GM21576 (cell line): ENCODE results near the gene LCMT1.
"Not testable (repeated sequence)": the region's sequence is repeated elsewhere in the genome, so short reads cannot be mapped to it uniquely, and the experiment has no call there.

Experiments
- ATAC-seq: cut with Tn5 transposase; IDR thresholded peaks from one replicate; pipeline ENCODE4 v1.9.1; 2021; ENCODE audit warnings: mild to moderate bottlenecking, moderate library complexity; ENCODE audit not compliant: unreplicated experiment

Gene LCMT1

DNA sequence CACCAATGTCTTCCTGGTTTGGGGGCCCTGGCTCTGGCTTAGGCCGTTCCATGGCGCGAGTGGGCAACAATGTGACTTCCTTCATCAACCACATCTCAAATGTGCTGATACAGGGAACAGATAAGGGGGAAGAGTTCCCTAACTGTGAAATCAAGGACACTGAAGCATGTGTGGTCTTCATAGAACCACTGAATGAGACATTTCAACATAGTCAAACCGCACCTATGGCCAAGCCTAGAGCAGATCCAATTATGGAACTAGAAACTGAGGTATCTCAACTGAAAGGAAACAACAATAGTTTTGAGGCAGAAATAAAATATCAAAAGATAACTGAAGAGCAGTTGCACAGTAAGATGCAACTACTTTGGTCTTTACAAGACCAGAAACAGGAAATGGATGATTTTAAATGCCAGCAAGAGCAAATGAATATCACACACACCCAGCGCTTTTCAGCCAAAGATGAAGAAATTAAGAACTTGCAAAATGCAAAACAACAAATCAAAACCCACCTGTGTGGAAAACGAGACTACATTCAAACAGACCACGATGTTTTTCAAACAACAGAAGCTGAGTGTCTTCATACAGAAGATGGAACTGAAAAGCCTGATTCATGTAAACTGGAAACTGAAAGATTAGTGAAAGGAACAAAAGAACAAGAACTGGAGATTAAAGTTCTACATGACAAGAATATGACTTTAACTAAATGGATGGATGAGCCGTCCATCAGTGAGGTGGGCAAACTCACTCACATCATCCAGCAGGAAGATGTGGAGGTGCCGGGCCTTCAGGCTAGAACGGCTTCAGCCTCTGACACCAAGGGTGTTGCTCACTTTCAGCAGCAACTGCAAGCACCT, 18.1 kb upstream of the LCMT1 start:
- ATAC-seq = peak; percentile 63

DNA sequence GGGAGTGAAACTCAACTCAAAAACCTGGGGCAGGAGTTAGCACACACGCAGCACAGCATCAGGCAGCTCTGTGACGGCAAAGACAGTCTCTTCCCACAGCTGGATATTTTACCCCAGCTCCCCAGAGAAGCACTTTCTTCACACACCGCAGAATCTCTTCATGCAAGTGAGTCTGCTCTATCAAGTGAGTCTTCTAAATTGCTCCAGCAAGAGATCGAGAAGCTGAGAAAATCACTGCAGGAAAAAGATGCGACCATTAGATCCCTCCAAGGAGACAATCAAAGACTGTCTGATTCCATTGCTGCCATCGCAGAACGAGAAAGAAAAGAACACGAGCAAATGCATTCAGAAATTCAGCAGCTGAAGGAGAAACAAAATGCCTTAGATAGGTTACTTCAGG, 16.9 kb upstream of the LCMT1 start:
- ATAC-seq = no peak

DNA sequence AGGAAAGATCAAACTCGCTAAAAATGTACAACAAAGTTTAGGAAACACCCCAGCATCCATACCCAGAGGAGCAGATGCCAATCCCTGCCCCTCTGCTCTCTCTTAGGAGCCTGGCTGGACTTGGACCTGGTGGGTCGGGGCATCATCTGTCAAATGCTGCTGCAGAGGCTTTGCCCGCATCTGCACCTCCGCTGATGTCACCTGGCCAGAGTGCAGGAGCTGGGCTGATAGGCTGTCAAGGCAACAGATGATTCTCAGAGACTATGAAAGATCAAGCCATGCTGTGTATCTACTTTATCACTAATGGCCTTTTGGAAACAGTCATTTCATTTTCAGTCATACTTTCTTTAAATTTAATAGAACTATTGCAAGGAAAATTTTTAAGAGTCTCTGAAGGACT, 15.9 kb upstream of the LCMT1 start:
- no peak for ATAC-seq

DNA sequence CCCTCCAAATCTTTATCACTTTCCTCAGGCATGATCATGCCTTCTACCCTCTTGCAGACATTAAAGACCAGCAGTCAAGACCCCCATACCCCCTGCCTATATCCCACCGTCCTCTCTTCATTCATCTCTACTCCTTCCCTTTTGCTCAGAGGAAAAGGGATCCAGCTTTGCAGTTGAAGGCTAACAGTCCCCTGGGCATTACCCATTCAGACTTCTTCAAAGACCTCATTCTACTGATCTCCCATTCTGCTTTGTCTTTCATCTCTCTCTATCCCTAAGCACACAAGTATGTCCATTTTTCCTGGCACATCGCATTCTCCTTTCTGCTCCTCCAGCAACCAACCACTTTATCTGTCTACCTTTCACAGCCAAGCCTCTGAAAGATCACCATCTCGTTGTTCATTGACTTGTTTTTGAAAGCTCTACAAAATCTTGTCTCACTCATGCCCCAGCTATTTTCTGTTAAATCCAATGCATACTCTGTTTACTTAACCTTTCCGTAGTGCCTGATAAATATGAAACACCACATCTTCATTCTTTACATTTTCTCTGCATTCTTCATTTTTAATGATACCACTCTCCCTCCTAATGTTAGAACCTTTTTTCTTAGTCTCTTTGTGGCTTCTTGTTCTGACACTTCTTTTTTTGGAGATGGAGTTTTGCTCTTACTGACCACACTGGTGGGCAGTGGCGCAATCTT, 14.1 kb upstream of the LCMT1 start:
- ATAC-seq = no peak

DNA sequence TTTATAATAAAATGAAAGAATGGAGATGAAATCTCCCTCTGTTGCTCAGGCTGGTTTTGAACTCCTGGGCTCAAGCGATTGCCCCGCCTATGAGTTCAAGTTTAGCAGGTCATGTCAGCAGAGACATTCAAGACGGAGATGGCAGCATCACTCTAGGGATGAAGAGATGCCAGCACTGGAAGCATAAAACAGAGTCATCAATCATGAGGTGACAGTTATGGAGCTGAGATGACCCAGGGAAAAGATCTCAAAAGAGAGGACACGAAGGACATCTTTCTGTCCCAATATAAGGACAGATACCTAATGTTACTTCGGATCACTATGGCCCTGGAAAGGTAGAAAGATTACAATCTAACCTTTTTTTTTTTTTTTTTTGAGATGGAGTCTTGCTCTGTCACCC, 11.0 kb upstream of the LCMT1 start:
- ATAC-seq = no peak

DNA sequence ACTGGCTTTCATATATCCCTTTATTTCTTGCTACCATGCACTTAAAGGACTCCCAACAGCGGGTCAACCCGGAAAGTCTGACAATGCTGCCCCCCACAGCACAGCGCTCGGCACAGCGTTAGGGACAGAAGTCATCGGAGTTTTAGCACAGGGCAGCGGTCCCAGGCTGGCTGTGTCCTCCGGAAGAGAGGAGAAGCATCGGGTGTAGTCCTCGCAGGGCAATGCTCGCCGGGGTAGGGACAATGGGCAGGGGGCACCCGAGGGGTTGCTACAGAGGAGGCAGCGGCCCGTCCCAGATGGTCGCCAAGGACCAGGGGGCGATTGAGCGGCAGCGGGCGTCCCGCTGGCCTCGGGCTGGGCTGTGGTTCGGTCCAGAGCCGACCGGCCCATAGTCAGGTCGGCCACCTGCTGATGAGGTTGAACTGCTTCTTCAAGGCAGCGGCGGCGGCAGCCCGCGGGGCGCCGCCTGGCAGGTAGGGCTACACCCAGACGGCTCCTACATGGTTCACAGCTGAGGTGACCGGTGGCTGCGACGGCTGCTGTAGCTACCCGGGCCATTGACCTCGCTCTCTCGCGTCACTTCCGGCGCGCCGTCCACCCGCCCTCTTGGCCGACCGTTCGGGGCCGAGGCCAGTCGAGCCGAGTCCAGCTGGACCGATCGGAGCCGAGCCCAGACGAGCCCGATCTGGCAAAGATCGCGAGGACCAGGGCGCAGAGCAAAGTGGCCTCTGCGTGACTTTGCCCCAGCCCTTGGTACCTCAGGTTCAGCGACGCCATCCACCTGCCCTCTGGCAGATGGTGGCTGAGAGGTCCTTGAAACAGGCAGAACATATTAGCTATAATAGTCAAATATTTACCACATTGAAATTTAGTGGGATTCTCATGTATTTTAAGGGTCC, 4.7 kb upstream of the LCMT1 start:
- ATAC-seq = peak; percentile 42

DNA sequence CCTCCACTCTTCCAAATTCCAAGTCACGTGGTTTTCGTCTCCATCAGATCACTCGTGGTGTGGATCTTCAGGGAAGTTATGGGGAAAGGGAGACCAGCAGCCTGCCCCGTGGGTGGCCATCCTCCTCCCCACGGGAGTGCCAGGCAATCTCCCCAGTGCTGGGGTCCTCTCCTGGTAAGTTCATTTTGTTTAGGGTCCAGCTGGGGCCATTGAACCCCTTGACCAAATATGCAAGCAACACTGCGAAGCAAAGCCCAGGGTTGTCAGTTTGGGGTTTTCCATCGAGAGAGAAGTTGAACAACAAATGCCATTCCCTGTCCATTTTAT, 4.1 kb upstream of the LCMT1 start:
- ATAC-seq = no peak

- no peak for ATAC-seq
Measured at GRCh38 chr16:25108054-25108453, 3.5 kb upstream of the LCMT1 start.

- ATAC-seq = no peak
Measured at GRCh38 chr16:25109643-25110042, 1.9 kb upstream of the LCMT1 start.

DNA sequence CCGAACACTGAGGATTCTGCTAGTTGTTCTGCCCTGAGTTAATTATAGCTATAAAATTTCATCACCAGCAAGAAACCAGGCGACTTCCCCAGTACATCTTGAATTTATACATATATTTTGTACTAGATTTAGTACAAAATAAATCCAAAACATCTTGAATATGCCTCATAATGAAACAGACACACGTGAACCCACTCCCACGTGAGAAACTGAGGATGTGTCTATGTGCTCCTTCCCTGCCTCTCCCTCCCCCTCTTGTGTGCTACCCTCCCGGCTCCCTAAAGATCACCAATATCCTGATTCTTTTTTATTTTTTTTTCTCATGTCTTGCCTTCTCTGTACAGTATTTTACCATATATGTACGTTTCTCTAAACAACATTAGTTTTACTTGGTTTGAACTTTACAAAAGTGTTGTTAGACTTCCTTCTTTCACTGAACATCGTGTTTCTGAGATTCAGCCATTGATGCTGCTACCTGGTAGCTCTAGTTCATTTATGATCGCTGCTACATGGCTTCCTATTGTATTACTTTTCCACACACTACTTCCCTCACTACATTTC, 1.1 kb upstream of the LCMT1 start:
- no peak for ATAC-seq

DNA sequence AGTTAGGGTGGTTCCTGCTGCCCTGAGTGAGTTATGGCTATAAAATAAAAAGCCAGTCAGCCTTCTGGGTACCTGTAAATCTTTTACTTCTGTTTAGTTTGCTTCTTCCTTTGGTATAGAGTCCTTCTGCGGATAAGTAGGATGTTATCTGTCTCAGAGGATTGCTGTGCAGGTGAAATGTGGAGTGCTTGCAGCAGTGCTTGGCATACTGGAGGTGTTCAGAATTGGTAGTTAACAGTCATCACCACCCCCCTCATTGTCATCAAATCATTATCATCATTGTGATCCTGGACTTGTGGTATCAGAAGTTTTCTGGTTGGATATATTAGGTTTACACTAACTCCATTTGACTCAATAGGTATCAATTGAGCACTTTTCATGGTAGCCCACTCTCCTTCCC, 2.6 kb downstream of the LCMT1 start:
- ATAC-seq = no peak

- no peak for ATAC-seq
Measured at GRCh38 chr16:25118851-25119578, 7.5 kb downstream of the LCMT1 start.

- no peak for ATAC-seq
Measured at GRCh38 chr16:25121824-25122600, 10.5 kb downstream of the LCMT1 start.

DNA sequence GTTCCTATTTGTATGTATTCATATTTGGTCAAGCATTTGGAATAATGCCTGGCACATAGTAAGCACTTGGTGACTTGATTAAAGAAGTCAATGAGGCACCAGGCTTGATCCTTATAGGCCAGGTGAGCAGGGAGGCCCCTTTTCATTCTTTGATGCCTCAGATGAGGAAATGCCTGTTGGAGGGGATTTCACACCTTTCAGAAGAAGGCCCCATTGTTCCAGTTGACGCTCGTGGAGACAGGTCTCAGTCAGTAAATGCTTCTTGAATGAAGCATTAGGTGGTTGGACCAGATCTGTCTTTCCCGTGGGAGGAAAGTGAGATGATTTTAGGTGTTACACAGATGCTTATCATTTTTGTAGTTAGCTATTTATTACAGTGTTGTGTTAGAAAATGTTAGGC, 13.0 kb downstream of the LCMT1 start:
- no peak for ATAC-seq

GRCh38 chr16:25126086-25126666, 14.6 kb downstream of the LCMT1 start:
- ATAC-seq = not testable (repeated sequence)

DNA sequence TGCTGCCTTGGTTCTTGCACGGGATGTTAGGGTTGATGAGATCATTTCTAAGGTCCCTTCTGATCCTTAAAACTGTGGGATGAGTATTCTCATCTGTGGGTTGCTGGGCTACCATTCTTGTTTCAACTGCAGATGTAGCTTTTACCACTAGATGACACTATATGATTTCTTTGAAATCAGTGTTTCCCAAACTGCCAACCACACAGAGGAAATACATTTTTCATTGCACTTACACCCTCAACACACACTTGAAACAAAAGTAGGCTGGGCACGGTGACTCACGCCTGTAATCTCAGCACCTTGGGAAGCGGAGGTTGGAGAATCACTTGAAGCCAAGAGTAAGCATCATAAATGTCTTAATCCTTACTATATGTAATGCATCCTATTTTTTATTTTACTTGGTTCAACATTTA, 15.3 kb downstream of the LCMT1 start:
- no peak for ATAC-seq

GRCh38 chr16:25132751-25133150, 21.2 kb downstream of the LCMT1 start:
- not testable (repeated sequence) for ATAC-seq

GRCh38 chr16:25134166-25134700, 22.7 kb downstream of the LCMT1 start:
- ATAC-seq = no peak

- ATAC-seq = no peak
Measured at GRCh38 chr16:25135254-25135878, 23.8 kb downstream of the LCMT1 start.
